Large intestine (tissue), 12 donors: ENCODE results near the gene TOMM20. TPM values are rescaled to one million over a fixed set of nuclear protein-coding genes. Genes with fewer than 3 reads are reported as not detected.
"Not testable (repeated sequence)": the region's sequence is repeated elsewhere in the genome, so short reads cannot be mapped to it uniquely, and the experiment has no call there.

Experiments used
- DNase-seq, 2 donors: peaks; one replicate each; pipeline versions ENCODE4 v3.0.0 to v3.0.0-alpha.2; 2013
- H3K27ac ChIP-seq: one replicate; pipeline ENCODE4 v1.5.1; 2013; ENCODE audit warnings: low read length
- H3K27me3 ChIP-seq: 2 replicates; pipeline ENCODE4 v1.6.1; 2013; ENCODE audit warnings: low read length; ENCODE audit not compliant: control insufficient read depth, insufficient read depth
- H3K36me3 ChIP-seq: 2 replicates; pipeline ENCODE4 v1.6.1; 2013; ENCODE audit warnings: low read length; ENCODE audit not compliant: control insufficient read depth, insufficient read depth
- H3K4me1 ChIP-seq: one replicate; pipeline ENCODE4 v1.6.1; 2013; ENCODE audit warnings: low read length; ENCODE audit not compliant: control insufficient read depth, insufficient read depth
- H3K4me3 ChIP-seq: one replicate; pipeline ENCODE4 v1.5.1; 2013; ENCODE audit warnings: low read length
- H3K9me3 ChIP-seq: one replicate; pipeline ENCODE4 v1.6.1; 2013; ENCODE audit warnings: mild to moderate bottlenecking, low read depth, low read length, moderate library complexity; ENCODE audit not compliant: control insufficient read depth
- WGBS: methylation state at CpG from one replicate; pipeline ENCODE4 v1.1.5; 2013; ENCODE audit warnings: low lambda C conversion rate; ENCODE audit not compliant: insufficient coverage; 5-methylcytosine and 5-hydroxymethylcytosine counted together
- long read RNA-seq, 11 donors: transcript quantifications; one replicate each; lab custom pipeline, GENCODE V29; 2026
- polyA plus RNA-seq: library from polyadenylated mRNA; unstranded; fragments of 120-200 nt; gene quantifications from one replicate; pipeline ENCODE4 v1.2.1, GENCODE V29; 2013

Gene TOMM20
- 181 TPM for polyA plus RNA-seq
- long read RNA-seq, donor 1, transcript TOMM20-201 (5 exons, 3,387 nt), result major isoform, 66 of 67 reads
- long read RNA-seq, donor 1, partial matches to known transcripts, result 0 of 67 reads
- long read RNA-seq, donor 1, other reads (novel, unspliced or antisense), result 0 of 67 reads
- long read RNA-seq, donor 2, transcript TOMM20-201 (5 exons, 3,387 nt), result major isoform, 139 of 153 reads
- long read RNA-seq, donor 2, partial matches to known transcripts, result 12 of 153 reads
- long read RNA-seq, donor 2, other reads (novel, unspliced or antisense), result 0 of 153 reads
- long read RNA-seq, donor 3, result 0 reads
- long read RNA-seq, donor 4, transcript TOMM20-201 (5 exons, 3,387 nt), result major isoform, 28 of 28 reads
- long read RNA-seq, donor 4, partial matches to known transcripts, result 0 of 28 reads
- long read RNA-seq, donor 4, other reads (novel, unspliced or antisense), result 0 of 28 reads
- long read RNA-seq, donor 5, transcript TOMM20-201 (5 exons, 3,387 nt), result major isoform, 59 of 61 reads
- long read RNA-seq, donor 5, partial matches to known transcripts, result 0 of 61 reads
- long read RNA-seq, donor 5, other reads (novel, unspliced or antisense), result 0 of 61 reads
- long read RNA-seq, donor 6, transcript TOMM20-201 (5 exons, 3,387 nt), result major isoform, 130 of 148 reads
- long read RNA-seq, donor 6, transcript TOMM20-203 (4 exons, 365 nt), result minor isoform, 5 of 148 reads
- long read RNA-seq, donor 6, partial matches to known transcripts, result 13 of 148 reads
- long read RNA-seq, donor 6, other reads (novel, unspliced or antisense), result 0 of 148 reads
- long read RNA-seq, donor 7, transcript TOMM20-201 (5 exons, 3,387 nt), result major isoform, 45 of 48 reads
- long read RNA-seq, donor 7, partial matches to known transcripts, result 0 of 48 reads
- long read RNA-seq, donor 7, other reads (novel, unspliced or antisense), result 0 of 48 reads
- long read RNA-seq, donor 8, transcript TOMM20-201 (5 exons, 3,387 nt), result major isoform, 183 of 208 reads
- long read RNA-seq, donor 8, partial matches to known transcripts, result 24 of 208 reads
- long read RNA-seq, donor 8, other reads (novel, unspliced or antisense), result 0 of 208 reads
- long read RNA-seq, donor 9, transcript TOMM20-201 (5 exons, 3,387 nt), result major isoform, 127 of 139 reads
- long read RNA-seq, donor 9, partial matches to known transcripts, result 11 of 139 reads
- long read RNA-seq, donor 9, other reads (novel, unspliced or antisense), result 0 of 139 reads
- long read RNA-seq, donor 10, transcript TOMM20-201 (5 exons, 3,387 nt), result major isoform, 142 of 159 reads
- long read RNA-seq, donor 10, partial matches to known transcripts, result 15 of 159 reads
- long read RNA-seq, donor 10, other reads (novel, unspliced or antisense), result 0 of 159 reads
- long read RNA-seq, donor 11, transcript TOMM20-201 (5 exons, 3,387 nt), result major isoform, 88 of 93 reads
- long read RNA-seq, donor 11, partial matches to known transcripts, result 5 of 93 reads
- long read RNA-seq, donor 11, other reads (novel, unspliced or antisense), result 0 of 93 reads

DNA sequence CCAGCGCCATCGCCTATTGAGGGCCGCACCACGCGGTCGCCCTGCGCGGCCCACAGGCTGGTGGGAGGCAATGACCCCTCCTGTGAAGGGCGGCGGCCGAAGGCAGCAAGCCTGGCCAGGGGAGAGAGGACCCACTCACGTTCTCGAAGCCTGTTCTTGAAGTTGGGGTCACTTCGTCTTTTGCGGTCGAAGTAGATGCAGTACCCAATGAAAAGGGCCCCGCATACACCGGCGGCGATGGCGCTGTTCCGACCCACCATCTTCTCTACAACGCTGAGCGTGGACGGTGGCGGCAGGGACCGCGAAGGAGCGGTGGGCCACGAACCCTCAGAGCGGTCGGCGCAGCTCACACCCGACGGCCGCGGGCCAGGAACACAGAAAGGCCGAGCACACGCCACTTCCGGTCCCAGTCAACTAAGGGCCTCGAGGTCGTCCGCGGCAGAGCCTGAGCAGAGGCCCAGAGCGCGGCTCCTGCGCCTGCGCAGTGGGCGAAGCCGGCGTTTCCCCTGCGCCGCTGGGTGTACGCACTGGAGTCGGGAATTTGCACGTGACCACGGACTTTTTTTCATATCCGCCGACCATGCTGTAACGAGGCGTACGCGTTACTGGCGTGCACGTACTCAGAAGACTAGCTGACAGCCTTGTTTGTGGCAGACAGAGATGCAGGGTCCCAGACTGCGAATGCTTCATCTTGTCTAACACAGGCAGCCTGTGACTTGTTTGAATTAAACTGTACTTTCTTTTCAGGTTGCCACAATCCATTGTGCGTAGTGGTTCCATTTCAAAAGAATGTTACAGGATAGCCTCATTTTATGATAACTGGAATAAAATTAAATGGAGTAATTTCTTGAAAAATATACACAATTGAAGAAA is at the start of gene TOMM20:
TOMM20 (minus strand) TSS at position 382 of the 873 bp plus-strand sequence; CDS start at position 260, 122 bp downstream.
- Histone ChIP-seq H3K27me3 (no peaks in the 10 kb centered on the region), H3K27ac (peak within 1 kb of the TSS; percentile 88), H3K9me3 (no peaks in the 10 kb centered on the region), H3K4me1 (no peaks in the 10 kb centered on the region), H3K36me3 (peaks cover 23% of the 10 kb centered on the region), H3K4me3 (peak within 1 kb of the TSS; percentile 98)
- WGBS, result no CpG with 5 or more reads among the region's 67 CpGs
- DNase-seq, result peak; percentile 99 to 100

DNA sequence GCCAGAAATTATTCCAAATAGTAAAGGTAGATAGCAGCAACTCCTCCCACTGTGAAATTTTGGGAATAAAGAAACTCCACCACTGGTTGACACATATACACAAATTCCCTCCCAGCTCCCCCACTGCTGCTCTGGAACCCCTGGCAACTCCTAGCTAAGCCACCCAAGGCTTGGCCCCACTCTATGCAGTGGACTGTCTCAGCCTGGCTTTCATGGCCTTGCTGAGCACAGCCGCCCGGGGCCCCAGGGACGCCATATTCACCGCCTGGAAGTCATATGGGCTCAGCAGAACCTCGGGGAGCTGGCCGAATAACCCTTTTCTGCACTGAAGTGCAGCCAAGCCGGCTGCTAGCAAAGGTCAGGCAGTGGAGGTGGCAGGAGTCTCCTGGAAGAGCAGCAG is 47.8 kb upstream of the TOMM20 start:
- Histone ChIP-seq H3K36me3 (peaks cover 48% of the 10 kb centered on the region), H3K4me1 (no peaks in the 10 kb centered on the region), H3K27me3 (no peaks in the 10 kb centered on the region), H3K4me3 (no peak overlapping the region), H3K27ac (no peak overlapping the region), H3K9me3 (no peaks in the 10 kb centered on the region)
- WGBS, result no CpG with 5 or more reads among the region's 7 CpGs
- DNase-seq, result no peak

DNA sequence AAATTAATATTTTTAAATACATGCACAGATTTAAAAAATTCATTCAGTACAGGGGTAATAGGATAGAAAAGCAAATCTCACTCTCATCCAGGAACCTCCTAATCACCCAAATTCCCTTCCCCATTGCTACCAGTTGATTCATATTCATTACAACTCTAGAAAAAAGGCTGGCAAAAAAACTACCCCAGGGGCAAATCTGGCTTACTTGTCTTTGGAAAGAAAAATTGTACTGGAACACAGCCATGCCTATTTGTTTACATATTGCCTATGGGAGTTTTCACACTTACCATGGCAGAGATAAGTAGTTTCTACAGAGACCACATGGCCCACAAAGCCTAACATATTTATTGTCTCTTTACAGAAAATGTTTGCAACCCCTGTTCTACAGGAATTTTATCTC is 41.3 kb upstream of the TOMM20 start:
- no peaks in the 10 kb centered on the region for H3K27me3 ChIP-seq
- DNase-seq, result no peak
- H3K4me3 ChIP-seq, result no peak overlapping the region
- H3K4me1 ChIP-seq, result no peaks in the 10 kb centered on the region
- no peaks in the 10 kb centered on the region for H3K9me3 ChIP-seq
- no peak overlapping the region for H3K27ac ChIP-seq
- peaks cover 58% of the 10 kb centered on the region for H3K36me3 ChIP-seq

DNA sequence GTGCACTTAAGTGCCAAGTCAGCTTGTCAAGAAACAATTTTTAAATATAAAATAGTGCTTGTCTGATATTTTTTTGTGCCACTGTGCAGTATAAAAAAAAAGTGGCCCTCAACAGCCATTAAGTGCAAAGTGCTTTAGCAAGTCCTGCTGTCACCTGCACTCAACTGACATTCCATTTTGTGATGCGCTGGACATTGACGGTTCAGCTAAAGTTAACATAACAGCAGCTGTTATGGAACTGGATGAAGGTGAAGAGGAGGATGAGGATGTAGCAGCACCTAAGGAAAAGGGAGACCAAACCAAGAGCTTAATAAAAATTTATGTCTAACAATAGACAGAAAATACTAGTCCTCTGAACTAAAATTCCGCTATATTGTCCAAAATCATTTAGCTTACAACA is 39.7 kb upstream of the TOMM20 start:
- H3K4me1 ChIP-seq, result no peaks in the 10 kb centered on the region
- H3K27me3 ChIP-seq, result no peaks in the 10 kb centered on the region
- peaks cover 45% of the 10 kb centered on the region for H3K36me3 ChIP-seq
- no peak overlapping the region for H3K4me3 ChIP-seq
- H3K27ac ChIP-seq, result no peak overlapping the region
- DNase-seq, result no peak
- no peaks in the 10 kb centered on the region for H3K9me3 ChIP-seq
- no CpG with 5 or more reads among the region's 3 CpGs for WGBS

DNA sequence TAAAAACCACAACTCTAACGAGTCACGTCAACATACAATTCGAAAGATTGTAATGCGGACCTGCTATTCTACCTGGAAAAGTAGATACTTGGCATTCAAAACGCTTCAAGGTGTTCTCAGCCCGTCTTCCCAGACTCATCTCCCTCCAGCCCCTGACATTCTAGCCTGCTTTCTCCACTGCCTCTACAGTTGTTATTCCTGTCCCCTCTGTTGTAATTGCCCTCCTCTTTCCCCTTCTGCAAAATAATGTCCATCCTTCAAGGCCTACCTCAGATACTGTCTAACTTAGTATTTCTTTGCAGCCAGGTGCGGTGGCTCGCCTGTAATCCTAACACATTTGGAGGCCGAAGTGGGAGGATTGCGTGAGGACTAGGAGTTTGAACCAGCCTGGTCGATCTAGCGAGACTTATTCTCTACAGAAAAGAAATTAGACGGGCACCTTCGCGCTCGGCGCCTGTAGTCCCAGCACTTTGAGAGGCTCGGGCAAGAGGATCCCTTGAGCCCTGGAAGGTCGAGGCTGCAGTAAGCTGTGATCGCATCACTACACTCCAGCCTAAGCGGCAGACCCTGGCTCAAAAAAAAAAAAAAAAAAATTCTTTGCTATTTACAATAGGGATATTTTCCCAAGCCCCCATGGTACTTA is 33.2 kb upstream of the TOMM20 start:
- H3K4me3 ChIP-seq, result peak overlapping the region; percentile 71
- H3K4me1 ChIP-seq, result peaks cover 13% of the 10 kb centered on the region
- H3K27me3 ChIP-seq, result no peaks in the 10 kb centered on the region
- peaks cover 14% of the 10 kb centered on the region for H3K36me3 ChIP-seq
- peak overlapping the region; percentile 86 for H3K27ac ChIP-seq
- 35% methylated on average over 4 of the region's 21 CpGs for WGBS
- DNase-seq, result no peak
- no peaks in the 10 kb centered on the region for H3K9me3 ChIP-seq

DNA sequence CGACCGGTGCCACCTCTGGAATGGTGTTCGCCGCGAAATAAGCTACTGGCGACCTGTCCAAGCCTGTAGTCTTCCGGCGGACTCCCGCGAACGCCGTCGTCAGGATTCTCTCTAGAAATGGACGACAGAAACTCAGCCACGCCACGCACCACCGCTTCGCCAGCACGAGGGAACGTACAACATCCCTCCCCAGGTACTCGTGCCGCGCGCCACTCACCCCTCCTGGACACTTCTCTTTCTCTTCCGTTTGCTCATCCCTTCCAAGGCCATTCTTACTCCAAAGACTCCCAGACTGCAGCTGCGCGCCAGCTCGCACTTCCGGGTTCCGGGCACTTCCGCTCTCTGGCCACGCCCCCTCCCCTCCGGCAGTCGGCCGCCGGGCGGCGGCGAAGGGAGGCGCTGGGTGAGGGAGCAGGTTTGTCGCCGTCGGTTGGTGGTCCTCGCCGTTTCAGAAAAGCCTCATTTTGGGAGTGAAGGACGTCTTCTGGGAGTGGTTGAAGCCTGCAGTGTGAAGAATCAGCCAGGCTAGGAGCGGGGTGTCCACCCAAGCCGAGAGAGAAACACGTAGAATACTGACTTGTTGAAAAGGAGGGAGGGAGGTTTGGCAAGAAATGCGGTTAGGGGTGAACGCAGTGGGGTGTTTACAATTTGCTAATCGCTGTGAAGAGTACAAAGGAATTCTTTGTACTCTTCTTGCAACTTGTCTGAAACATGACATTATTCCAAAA is 32.5 kb upstream of the TOMM20 start, which contains the start of gene RBM34:
RBM34 (minus strand) TSS at position 294 of the 728 bp plus-strand sequence; CDS start at position 270, 24 bp downstream.
- peaks cover 15% of the 10 kb centered on the region for H3K36me3 ChIP-seq
- H3K27me3 ChIP-seq, result no peaks in the 10 kb centered on the region
- no peaks in the 10 kb centered on the region for H3K9me3 ChIP-seq
- H3K4me3 ChIP-seq, result peak within 1 kb of the TSS; percentile 71
- peak within 1 kb of the TSS; percentile 86 for H3K27ac ChIP-seq
- peak; percentile 91 to 94 for DNase-seq
- WGBS, result no CpG with 5 or more reads among the region's 52 CpGs
- peaks cover 16% of the 10 kb centered on the region for H3K4me1 ChIP-seq

DNA sequence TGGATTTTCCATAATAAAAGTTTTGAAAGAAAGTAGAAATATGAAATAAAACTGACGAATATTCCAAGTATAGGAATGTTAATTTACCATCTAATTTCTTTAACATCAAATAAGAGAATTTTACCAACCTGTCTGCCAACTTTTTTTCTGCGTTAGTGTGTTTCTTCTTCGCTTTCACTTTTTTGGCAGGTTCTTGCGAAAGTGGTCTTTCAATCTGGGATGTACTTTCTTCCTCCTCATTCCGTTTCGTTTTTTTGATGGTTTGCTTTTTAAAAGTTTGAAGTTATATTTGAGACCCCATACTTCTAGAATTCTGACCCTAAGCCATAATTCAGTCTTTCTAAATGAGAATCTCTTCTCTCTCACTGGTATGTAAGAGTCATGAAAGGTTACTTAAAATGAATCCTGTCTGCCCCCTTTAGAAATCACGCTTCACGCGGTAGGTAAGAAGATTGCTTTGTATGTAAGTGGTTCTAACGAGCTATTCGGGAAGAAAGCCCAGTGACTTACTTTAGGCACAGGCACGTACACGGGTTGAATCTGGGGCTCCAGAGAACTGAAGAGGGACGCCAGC is 31.8 kb upstream of the TOMM20 start:
- no peaks in the 10 kb centered on the region for H3K9me3 ChIP-seq
- no peaks in the 10 kb centered on the region for H3K27me3 ChIP-seq
- H3K4me3 ChIP-seq, result peak overlapping the region; percentile 71
- peaks cover 17% of the 10 kb centered on the region for H3K4me1 ChIP-seq
- peak overlapping the region; percentile 86 for H3K27ac ChIP-seq
- DNase-seq, result peak in 1 of 2 donors; percentile 16
- peaks cover 18% of the 10 kb centered on the region for H3K36me3 ChIP-seq
- whole genome bisulfite sequencing, result no CpG with 5 or more reads among the region's 14 CpGs

DNA sequence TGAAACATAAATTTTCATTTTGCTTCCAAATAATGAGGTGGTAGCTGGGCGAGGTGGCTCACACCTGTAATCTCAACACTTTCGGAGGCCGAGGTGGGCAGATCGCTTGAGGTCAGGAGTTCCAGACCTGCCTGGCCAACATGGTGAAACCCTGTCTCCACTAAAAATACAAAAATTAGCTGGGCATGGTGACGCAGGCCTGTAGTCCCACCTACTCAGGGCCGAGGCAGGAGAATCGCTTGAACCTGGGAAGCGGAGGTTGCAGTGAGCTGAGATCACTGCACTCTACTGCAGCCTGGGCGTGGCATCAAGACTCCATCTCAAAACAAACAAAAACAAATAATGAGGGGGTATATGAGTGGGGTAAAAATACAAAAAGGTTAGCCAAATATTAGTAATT is 31.3 kb upstream of the TOMM20 start:
- Histone ChIP-seq H3K4me1 (peaks cover 17% of the 10 kb centered on the region), H3K27ac (peak overlapping the region; percentile 86), H3K4me3 (peak overlapping the region; percentile 71), H3K36me3 (peaks cover 18% of the 10 kb centered on the region)
- H3K27me3 ChIP-seq, H3K9me3 ChIP-seq: not testable (repeated sequence)
- WGBS, result no CpG with 5 or more reads among the region's 9 CpGs
- DNase-seq, result peak in 1 of 2 donors; percentile 9
